Measurements from ENCODE around the gene FAM9B. TPM values are rescaled to one million over a fixed set of nuclear protein-coding genes. Genes with fewer than 3 reads are reported as not detected.

Gene FAM9B
- not detected in 2 replicates for total RNA-seq
- polyA plus RNA-seq, result not detected in 2 replicates

- no peak for DNase-seq (ENCODE audit: low read depth in 1 of 2, low spot score in 1 of 2)
- Histone ChIP-seq H3K27me3 (no peaks in the 10 kb centered on the region), H3K4me3 (no peak within 1 kb of the TSS), H3K36me3 (no peaks in the 10 kb centered on the region), H3K9me3 (ENCODE audit: low read depth) (no peaks in the 10 kb centered on the region), H3K27ac (no peak within 1 kb of the TSS), H3K4me1 (ENCODE audit: low read depth) (no peaks in the 10 kb centered on the region)
- TF ChIP-seq, protein P1, sequence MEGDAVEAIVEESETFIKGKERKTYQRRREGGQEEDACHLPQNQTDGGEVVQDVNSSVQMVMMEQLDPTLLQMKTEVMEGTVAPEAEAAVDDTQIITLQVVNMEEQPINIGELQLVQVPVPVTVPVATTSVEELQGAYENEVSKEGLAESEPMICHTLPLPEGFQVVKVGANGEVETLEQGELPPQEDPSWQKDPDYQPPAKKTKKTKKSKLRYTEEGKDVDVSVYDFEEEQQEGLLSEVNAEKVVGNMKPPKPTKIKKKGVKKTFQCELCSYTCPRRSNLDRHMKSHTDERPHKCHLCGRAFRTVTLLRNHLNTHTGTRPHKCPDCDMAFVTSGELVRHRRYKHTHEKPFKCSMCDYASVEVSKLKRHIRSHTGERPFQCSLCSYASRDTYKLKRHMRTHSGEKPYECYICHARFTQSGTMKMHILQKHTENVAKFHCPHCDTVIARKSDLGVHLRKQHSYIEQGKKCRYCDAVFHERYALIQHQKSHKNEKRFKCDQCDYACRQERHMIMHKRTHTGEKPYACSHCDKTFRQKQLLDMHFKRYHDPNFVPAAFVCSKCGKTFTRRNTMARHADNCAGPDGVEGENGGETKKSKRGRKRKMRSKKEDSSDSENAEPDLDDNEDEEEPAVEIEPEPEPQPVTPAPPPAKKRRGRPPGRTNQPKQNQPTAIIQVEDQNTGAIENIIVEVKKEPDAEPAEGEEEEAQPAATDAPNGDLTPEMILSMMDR (IDR thresholded peaks at IDR 0.05; ENCODE audit: low read depth, low read length), result no peak
These were observed at the start of gene FAM9B for GRCh38 chrX:9033989-9034388. Gene FAM9B, minus strand, starts transcription at chrX:9034127. Its CDS starts 1,141 bp downstream, at chrX:9032986.

DNA sequence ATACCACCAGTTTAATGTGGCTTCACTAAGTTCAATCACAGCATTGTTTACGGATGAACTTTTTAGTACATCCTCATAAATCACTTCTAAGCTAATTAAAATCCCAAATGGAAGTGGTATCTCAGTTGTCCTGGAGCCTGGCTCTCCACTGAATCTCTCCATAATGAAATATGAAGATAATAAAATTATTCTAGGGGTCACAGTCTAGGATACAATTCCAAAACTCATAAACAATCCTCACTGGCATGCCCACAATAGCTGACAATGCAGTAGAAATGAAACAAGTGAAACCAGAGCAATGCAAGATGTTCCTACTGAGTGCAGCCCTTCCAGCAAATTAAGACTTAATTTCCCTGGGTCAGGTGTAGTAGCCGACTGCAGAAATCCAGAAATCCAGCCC, 47.3 kb upstream of the FAM9B start:
- H3K27me3 ChIP-seq, result no peaks in the 10 kb centered on the region
- no peak overlapping the region for H3K4me3 ChIP-seq
- no peaks in the 10 kb centered on the region for H3K4me1 ChIP-seq (ENCODE audit: low read depth)
- TF ChIP-seq, protein P1 (IDR thresholded peaks at IDR 0.05; ENCODE audit: low read depth, low read length), result no peak
- H3K9me3 ChIP-seq (ENCODE audit: low read depth), result no peaks in the 10 kb centered on the region
- no peak for DNase-seq (ENCODE audit: low read depth in 1 of 2, low spot score in 1 of 2)
- no peaks in the 10 kb centered on the region for H3K36me3 ChIP-seq
- no peak overlapping the region for H3K27ac ChIP-seq

- no peaks in the 10 kb centered on the region for H3K4me1 ChIP-seq (ENCODE audit: low read depth)
- H3K27ac ChIP-seq, result no peak overlapping the region
- H3K4me3 ChIP-seq, result no peak overlapping the region
- H3K9me3 ChIP-seq (ENCODE audit: low read depth), result no peaks in the 10 kb centered on the region
- no peak for DNase-seq (ENCODE audit: low read depth in 1 of 2, low spot score in 1 of 2)
- H3K36me3 ChIP-seq, result no peaks in the 10 kb centered on the region
- no peaks in the 10 kb centered on the region for H3K27me3 ChIP-seq
- TF ChIP-seq, protein P1 (IDR thresholded peaks at IDR 0.05; ENCODE audit: low read depth, low read length), result no peak
These were observed 40.4 kb upstream of the FAM9B start for GRCh38 chrX:9074326-9074725.

GRCh38 chrX:9072281-9072680, 38.4 kb upstream of the FAM9B start:
- H3K4me1 ChIP-seq (ENCODE audit: low read depth), result peaks cover 7% of the 10 kb centered on the region
- TF ChIP-seq, protein P1 (IDR thresholded peaks at IDR 0.05; ENCODE audit: low read depth, low read length), result no peak
- no peaks in the 10 kb centered on the region for H3K36me3 ChIP-seq
- no peak overlapping the region for H3K27ac ChIP-seq
- H3K4me3 ChIP-seq, result no peak overlapping the region
- H3K27me3 ChIP-seq, result no peaks in the 10 kb centered on the region
- H3K9me3 ChIP-seq (ENCODE audit: low read depth), result no peaks in the 10 kb centered on the region
- peak in 1 of 2 donors; percentile 21 for DNase-seq (ENCODE audit: low read depth in 1 of 2, low spot score in 1 of 2)

GRCh38 chrX:9071031-9071650, 37.2 kb upstream of the FAM9B start:
- no peak overlapping the region for H3K4me3 ChIP-seq
- no peaks in the 10 kb centered on the region for H3K9me3 ChIP-seq (ENCODE audit: low read depth)
- H3K4me1 ChIP-seq (ENCODE audit: low read depth), result peaks cover 7% of the 10 kb centered on the region
- H3K27ac ChIP-seq, result no peak overlapping the region
- no peaks in the 10 kb centered on the region for H3K36me3 ChIP-seq
- no peaks in the 10 kb centered on the region for H3K27me3 ChIP-seq
- TF ChIP-seq, protein P1 (IDR thresholded peaks at IDR 0.05; ENCODE audit: low read depth, low read length), result no peak
- no peak for DNase-seq (ENCODE audit: low read depth in 1 of 2, low spot score in 1 of 2)
